Measurements from ENCODE around the gene EPB41L2. TPM values are rescaled to one million over a fixed set of nuclear protein-coding genes. Genes with fewer than 3 reads are reported as not detected.

The EPB41L2 gene
- total RNA-seq, 4 donors from 2014 or later: 57.2 to 116 (median 85.2) TPM

GRCh38 chr6:131051341-131051740 is 11.7 kb downstream of the EPB41L2 start:
- WGBS, 2 donors (ENCODE audit: low coverage in 1 of 2): 73 to 100% methylated on average over 1 of the region's 1 CpG
- Histone ChIP-seq H3K9me3 (peaks cover 0 to 30% (median 0%) of the 10 kb centered on the region in 3 donors), H3K27me3 (no peaks in the 10 kb centered on the region), H3K27ac (no peak overlapping the region), H3K4me1 (peaks cover 0 to 15% (median 4%) of the 10 kb centered on the region in 3 donors), H3K4me3 (no peak overlapping the region), H3K36me3 (peaks cover 0 to 7% of the 10 kb centered on the region in 2 donors)
- no peak for TF ChIP-seq POLR2A (IDR thresholded peaks at IDR 0.05)
- ATAC-seq: no peak

GRCh38 chr6:131049608-131050007 is 13.4 kb downstream of the EPB41L2 start:
- TF ChIP-seq EP300 (IDR thresholded peaks at IDR 0.05) (no peak), CTCF (IDR thresholded peaks at IDR 0.05) (no peak), POLR2A (IDR thresholded peaks at IDR 0.05) (no peak), POLR2AphosphoS5 (IDR thresholded peaks at IDR 0.05) (no peak)
- Histone ChIP-seq H3K9me3 (peaks cover 0 to 13% (median 0%) of the 10 kb centered on the region in 3 donors), H3K27ac (no peak overlapping the region), H3K36me3 (peaks cover 0 to 7% of the 10 kb centered on the region in 2 donors), H3K4me1 (peaks cover 0 to 15% (median 4%) of the 10 kb centered on the region in 3 donors), H3K4me3 (no peak overlapping the region), H3K27me3 (no peaks in the 10 kb centered on the region)
- 77 to 100% methylated on average over 3 of the region's 3 CpGs for WGBS, 2 donors (ENCODE audit: low coverage in 1 of 2)
- ATAC-seq: no peak

GRCh38 chr6:131048933-131049515 is 14.0 kb downstream of the EPB41L2 start:
- no peak for ATAC-seq
- TF ChIP-seq POLR2AphosphoS5 (IDR thresholded peaks at IDR 0.05) (no peak), CTCF (IDR thresholded peaks at IDR 0.05) (no peak), POLR2A (IDR thresholded peaks at IDR 0.05) (no peak), EP300 (IDR thresholded peaks at IDR 0.05) (no peak)
- no peak overlapping the region for H3K4me3 ChIP-seq
- H3K27ac ChIP-seq: no peak overlapping the region
- H3K4me1 ChIP-seq: peaks cover 0 to 15% (median 4%) of the 10 kb centered on the region in 3 donors
- peaks cover 0 to 6% of the 10 kb centered on the region in 2 donors for H3K36me3 ChIP-seq
- H3K27me3 ChIP-seq: no peaks in the 10 kb centered on the region
- 68 to 77% methylated on average over 4 of the region's 4 CpGs for WGBS, 2 donors (ENCODE audit: low coverage in 1 of 2)
- H3K9me3 ChIP-seq: peaks cover 0 to 7% (median 0%) of the 10 kb centered on the region in 3 donors

GRCh38 chr6:131048459-131048858 is 14.6 kb downstream of the EPB41L2 start:
- 82 to 88% methylated on average over 5 of the region's 5 CpGs for WGBS, 2 donors (ENCODE audit: low coverage in 1 of 2)
- peaks cover 0 to 15% (median 4%) of the 10 kb centered on the region in 3 donors for H3K4me1 ChIP-seq
- no peak overlapping the region for H3K27ac ChIP-seq

GRCh38 chr6:131045139-131045538 is 17.9 kb downstream of the EPB41L2 start:
- no peak for TF ChIP-seq POLR2AphosphoS5 (IDR thresholded peaks at IDR 0.05)
- TF ChIP-seq CTCF (IDR thresholded peaks at IDR 0.05): no peak
- no peak for TF ChIP-seq POLR2A (IDR thresholded peaks at IDR 0.05)
- no peak for TF ChIP-seq EP300 (IDR thresholded peaks at IDR 0.05)
- peaks cover 0 to 22% (median 4%) of the 10 kb centered on the region in 3 donors for H3K4me1 ChIP-seq
- no peak for ATAC-seq
- no peak overlapping the region for H3K27ac ChIP-seq
- 72 to 95% methylated on average over 2 of the region's 2 CpGs for WGBS, 2 donors (ENCODE audit: low coverage in 1 of 2)
- no peaks in the 10 kb centered on the region for H3K9me3 ChIP-seq
- H3K4me3 ChIP-seq: no peak overlapping the region
- H3K36me3 ChIP-seq: no peaks in the 10 kb centered on the region
- H3K27me3 ChIP-seq: no peaks in the 10 kb centered on the region

More at GRCh38 chr6:131048459-131048858, 14.6 kb downstream of the EPB41L2 start:
- no peak for ATAC-seq
- Histone ChIP-seq H3K27me3 (no peaks in the 10 kb centered on the region), H3K36me3 (peaks cover 0 to under 1% of the 10 kb centered on the region in 2 donors), H3K9me3 (peaks cover 0 to 2% (median 0%) of the 10 kb centered on the region in 3 donors), H3K4me3 (no peak overlapping the region)
- no peak for TF ChIP-seq POLR2AphosphoS5 (IDR thresholded peaks at IDR 0.05)
- no peak for TF ChIP-seq EP300 (IDR thresholded peaks at IDR 0.05)
- no peak for TF ChIP-seq CTCF (IDR thresholded peaks at IDR 0.05)
- TF ChIP-seq POLR2A (IDR thresholded peaks at IDR 0.05): no peak
